MM.1S (cell line): ENCODE results near the gene NDNF.

Source experiments
- CTCF ChIP-seq: fragments of 300-600 bp; sonication (generic); IDR thresholded peaks from 2 replicates; pipeline ENCODE4 v1.5.1; 2016; ENCODE audit warnings: antibody characterized with exemption, low read length, mixed read lengths
- EZH2 ChIP-seq: fragments of 300-600 bp; sonication (generic); optimal IDR thresholded peaks from 2 replicates; pipeline ENCODE3; 2017; ENCODE audit warnings: low read depth, mild to moderate bottlenecking, antibody characterized with exemption, low read length, mixed read lengths

DNA sequence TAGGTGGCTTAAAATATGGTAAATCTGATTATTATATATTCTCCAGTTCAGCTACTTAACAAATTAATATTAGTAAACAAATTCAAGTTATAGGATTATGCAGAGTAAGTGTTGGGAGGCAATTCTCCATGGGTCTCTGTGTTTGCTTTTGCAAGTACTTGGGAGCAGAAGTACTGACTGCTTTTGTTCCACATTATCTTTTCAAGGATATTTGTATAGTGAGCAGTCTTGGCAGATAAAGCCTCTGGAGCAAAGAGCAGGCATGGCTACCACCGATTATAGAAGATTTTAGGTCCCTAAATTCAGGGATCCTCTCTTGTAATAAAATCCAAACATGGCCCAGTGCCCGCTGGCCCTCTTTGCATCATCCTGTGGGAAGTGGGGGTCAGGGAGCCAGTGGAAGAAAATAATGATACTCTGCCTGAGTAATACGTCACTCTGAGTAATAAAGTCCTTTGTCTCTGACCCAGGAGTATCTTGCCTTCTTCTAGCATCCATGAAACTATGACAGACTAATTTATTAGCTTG is 23.2 kb downstream of the NDNF start:
- TF ChIP-seq EZH2 = no peak
- no peak for TF ChIP-seq CTCF
